ENCODE data around the gene CD5L.

- no peak for TF ChIP-seq POLR2A (IDR thresholded peaks at IDR 0.05; ENCODE audit: extremely low read depth, insufficient read length)
- TF ChIP-seq MAX (IDR thresholded peaks at IDR 0.05; ENCODE audit: low read depth, low read length) = no peak
- TF ChIP-seq, protein P1, sequence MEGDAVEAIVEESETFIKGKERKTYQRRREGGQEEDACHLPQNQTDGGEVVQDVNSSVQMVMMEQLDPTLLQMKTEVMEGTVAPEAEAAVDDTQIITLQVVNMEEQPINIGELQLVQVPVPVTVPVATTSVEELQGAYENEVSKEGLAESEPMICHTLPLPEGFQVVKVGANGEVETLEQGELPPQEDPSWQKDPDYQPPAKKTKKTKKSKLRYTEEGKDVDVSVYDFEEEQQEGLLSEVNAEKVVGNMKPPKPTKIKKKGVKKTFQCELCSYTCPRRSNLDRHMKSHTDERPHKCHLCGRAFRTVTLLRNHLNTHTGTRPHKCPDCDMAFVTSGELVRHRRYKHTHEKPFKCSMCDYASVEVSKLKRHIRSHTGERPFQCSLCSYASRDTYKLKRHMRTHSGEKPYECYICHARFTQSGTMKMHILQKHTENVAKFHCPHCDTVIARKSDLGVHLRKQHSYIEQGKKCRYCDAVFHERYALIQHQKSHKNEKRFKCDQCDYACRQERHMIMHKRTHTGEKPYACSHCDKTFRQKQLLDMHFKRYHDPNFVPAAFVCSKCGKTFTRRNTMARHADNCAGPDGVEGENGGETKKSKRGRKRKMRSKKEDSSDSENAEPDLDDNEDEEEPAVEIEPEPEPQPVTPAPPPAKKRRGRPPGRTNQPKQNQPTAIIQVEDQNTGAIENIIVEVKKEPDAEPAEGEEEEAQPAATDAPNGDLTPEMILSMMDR (IDR thresholded peaks at IDR 0.05; ENCODE audit: low read depth, low read length) = no peak
- no peak for TF ChIP-seq MYC (IDR thresholded peaks at IDR 0.05; ENCODE audit: low read depth, low read length)
These were observed 21.7 kb downstream of the CD5L start, which contains the start of gene FCRL1 for GRCh38 chr1:157819896-157820295.

Measured in NB4 (cell line).